SK-N-SH (cell line): ENCODE measurements around the gene UGDH.

Experiments used
- CTCF ChIP-seq: fragments of 200-600 bp; sonication (generic); IDR thresholded peaks from 2 replicates; pipeline ENCODE4 v1.6.1; 2017; ENCODE audit warnings: antibody characterized with exemption, mild to moderate bottlenecking, moderate library complexity
- EP300 ChIP-seq, 2 experiments: IDR thresholded peaks; 2 replicates each; pipeline versions ENCODE4 v1.4.0 to v1.6.1; 2012; ENCODE audit warnings: borderline replicate concordance in 1 of 2, low read depth in 1 of 2, low read length in 1 of 2
- NRF1 ChIP-seq: IDR thresholded peaks from 2 replicates; pipeline ENCODE4 v1.6.1; 2012; ENCODE audit warnings: low read depth, mild to moderate bottlenecking, low read length
- POLR2AphosphoS5 ChIP-seq: IDR thresholded peaks from 2 replicates; pipeline ENCODE4 v1.6.1; 2012; ENCODE audit warnings: low read depth, low read length
- RAD21 ChIP-seq: IDR thresholded peaks from 2 replicates; pipeline ENCODE4 v1.6.1; 2012; ENCODE audit warnings: mild to moderate bottlenecking, low read length
- RFX5 ChIP-seq: IDR thresholded peaks from 2 replicates; pipeline ENCODE4 v1.6.1; 2012; ENCODE audit warnings: mild to moderate bottlenecking, improper control_type of control experiment, low read length
- SIN3A ChIP-seq: IDR thresholded peaks from 2 replicates; pipeline ENCODE4 v1.6.1; 2012; ENCODE audit warnings: low read depth, mild to moderate bottlenecking, low read length, moderate library complexity, borderline replicate concordance
- YY1 ChIP-seq: IDR thresholded peaks from 2 replicates; pipeline ENCODE4 v1.4.0; 2012; ENCODE audit warnings: low read depth, mild to moderate bottlenecking
- TF ChIP-seq, protein P1 (sequence below): IDR thresholded peaks from 2 replicates; pipeline ENCODE4; 2012
- TF ChIP-seq, protein P2 (sequence below): IDR thresholded peaks from 2 replicates; pipeline ENCODE4 v1.4.0; 2012; ENCODE audit warnings: low read depth, borderline replicate concordance

GRCh38 chr4:39455486-39455885 lies 71.8 kb downstream of the UGDH start:
- TF ChIP-seq, protein P1, sequence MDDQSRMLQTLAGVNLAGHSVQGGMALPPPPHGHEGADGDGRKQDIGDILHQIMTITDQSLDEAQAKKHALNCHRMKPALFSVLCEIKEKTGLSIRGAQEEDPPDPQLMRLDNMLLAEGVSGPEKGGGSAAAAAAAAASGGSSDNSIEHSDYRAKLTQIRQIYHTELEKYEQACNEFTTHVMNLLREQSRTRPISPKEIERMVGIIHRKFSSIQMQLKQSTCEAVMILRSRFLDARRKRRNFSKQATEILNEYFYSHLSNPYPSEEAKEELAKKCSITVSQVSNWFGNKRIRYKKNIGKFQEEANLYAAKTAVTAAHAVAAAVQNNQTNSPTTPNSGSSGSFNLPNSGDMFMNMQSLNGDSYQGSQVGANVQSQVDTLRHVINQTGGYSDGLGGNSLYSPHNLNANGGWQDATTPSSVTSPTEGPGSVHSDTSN: no peak
- TF ChIP-seq RAD21 (no peak), NRF1 (no peak), CTCF (no peak), SIN3A (no peak), POLR2AphosphoS5 (no peak), EP300 (IDR thresholded peaks at IDR 0.05; ENCODE audit: borderline replicate concordance in 1 of 2, low read depth in 1 of 2, low read length in 1 of 2) (no peak), RFX5 (no peak), YY1 (no peak)
- TF ChIP-seq, protein P2, sequence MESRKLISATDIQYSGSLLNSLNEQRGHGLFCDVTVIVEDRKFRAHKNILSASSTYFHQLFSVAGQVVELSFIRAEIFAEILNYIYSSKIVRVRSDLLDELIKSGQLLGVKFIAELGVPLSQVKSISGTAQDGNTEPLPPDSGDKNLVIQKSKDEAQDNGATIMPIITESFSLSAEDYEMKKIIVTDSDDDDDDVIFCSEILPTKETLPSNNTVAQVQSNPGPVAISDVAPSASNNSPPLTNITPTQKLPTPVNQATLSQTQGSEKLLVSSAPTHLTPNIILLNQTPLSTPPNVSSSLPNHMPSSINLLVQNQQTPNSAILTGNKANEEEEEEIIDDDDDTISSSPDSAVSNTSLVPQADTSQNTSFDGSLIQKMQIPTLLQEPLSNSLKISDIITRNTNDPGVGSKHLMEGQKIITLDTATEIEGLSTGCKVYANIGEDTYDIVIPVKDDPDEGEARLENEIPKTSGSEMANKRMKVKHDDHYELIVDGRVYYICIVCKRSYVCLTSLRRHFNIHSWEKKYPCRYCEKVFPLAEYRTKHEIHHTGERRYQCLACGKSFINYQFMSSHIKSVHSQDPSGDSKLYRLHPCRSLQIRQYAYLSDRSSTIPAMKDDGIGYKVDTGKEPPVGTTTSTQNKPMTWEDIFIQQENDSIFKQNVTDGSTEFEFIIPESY: no peak
